Hippocampal formation (tissue), 2 donors: ENCODE data around the gene ERBB4.
A peak's percentile ranks its signal among the peaks of the same experiment; 100 is the strongest.
"Not testable (repeated sequence)": the region's sequence is repeated elsewhere in the genome, so short reads cannot be mapped to it uniquely, and the experiment has no call there.

Source experiments
- DNase-seq, 2 donors: peaks; one replicate each; lab custom pipeline; 2025; lab: John Stamatoyannopoulos, UW

Gene ERBB4

DNA sequence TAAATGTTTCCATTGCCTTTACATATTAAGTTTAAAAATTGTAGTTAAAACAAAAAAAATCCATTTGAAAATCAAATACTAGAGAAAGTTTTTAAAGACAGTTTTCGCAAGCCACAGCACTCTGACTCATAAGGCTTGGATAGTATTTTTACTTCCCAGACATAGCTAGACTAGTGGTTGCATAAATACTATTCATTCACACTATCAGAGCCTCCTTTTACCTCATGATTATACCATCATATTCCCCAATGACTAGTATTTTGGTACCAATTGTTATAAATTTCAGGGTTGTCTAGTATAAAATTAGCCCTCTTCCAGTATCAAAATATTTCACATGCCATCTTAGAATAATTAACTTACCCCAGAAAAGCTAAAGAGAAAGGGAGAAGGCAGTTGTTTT lies 393.5 kb downstream of the ERBB4 start:
- no peak for DNase-seq

DNA sequence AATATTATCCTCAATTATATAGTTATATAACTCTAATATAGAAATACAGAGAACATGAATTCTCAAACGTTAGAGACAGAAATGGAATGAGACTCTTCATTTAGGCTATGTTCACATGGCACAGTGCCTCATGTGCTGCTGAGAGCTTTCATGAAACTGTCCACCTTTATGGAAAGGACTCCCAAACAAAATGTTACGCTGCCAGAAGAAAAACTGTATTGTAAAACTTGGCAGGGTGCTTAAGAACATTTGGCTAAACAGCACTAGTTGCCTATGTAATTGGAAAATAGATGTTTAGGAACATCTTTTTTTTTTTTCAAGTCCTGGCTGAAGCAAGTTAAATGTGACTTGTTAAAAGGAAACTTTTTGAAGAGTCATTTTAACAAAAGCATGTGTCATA lies 396.0 kb downstream of the ERBB4 start:
- no peak for DNase-seq

DNA sequence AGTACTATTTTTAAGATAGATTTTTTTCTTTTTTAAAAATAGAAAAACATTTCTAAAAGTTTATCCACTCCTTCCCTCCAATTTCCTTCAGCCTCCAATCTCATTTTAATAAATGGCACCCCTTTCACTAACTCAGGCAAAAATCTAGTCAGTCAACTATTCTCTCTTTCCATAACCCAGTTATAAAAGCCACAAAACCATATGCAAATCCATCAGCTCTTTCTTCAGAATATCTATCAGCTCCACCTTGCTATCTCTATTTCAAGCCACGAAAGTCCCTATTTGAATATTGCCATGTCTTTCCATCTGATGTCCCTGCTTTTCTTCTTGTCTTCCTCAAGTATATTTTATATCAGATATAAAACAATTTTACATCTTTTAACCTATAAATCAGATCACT lies 397.1 kb downstream of the ERBB4 start:
- DNase-seq = no peak

DNA sequence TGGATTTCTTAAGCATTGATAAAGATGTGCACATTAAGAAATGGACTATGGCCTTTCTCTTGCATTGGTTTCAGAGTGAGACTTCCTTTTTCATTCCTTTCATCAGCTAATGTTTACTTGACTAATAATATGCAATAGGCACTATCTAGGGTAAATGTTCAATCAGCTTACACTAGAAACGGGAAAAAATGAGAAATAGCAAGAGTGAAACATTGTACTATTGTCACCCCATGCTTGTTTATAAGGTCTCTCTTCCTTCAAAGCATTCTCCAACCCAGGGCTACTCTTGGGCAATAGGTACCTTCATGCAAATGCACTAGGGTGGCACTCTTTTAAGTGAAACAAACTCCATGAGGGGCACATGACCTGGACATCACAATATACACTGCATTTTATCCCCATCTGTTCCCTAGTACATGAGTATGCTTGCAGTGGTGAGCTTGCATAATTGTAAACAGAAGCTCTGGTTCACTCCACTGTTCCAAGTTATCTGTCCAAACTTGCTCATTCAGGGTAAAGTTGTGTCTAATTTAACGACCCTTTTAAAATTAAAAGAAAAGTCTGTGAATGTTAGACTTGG lies 402.3 kb downstream of the ERBB4 start:
- DNase-seq = no peak

DNA sequence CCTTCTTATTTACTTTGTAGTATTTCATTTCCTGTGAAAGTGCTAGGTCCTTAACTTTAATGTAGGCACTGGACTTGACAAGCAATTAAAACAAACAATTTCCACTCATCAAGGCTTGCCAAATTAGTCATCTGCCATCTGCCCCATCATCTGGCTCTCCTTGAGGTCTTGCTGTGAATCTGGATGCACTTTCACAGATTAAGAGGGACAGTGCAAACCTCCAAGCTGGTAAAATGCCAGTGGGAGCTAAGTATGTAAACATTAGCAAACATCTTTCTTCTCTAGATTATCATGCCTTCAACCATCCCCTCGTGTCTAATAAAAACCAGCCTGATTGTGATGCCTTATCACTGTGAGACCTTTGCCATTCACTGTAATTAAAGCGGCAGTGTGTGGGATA lies 402.9 kb downstream of the ERBB4 start:
- DNase-seq = no peak

DNA sequence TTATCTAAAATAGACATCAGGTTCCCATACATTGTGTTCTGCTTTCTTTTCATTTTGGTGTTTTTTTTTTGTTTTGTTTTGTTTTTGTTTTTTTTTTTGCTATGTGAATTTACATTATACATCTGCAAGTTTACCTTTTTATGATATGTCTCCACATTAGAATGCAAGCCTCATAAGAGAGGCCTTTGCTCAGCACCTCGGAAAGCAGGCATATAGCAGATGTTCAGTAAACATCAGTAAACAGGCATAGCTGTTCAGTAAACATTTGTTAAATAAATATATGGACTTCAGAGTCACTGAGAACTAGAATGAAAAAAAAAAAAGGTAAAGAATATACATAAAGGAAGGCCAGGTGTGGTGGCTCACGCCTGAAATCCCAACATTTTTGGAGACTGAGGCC lies 405.3 kb downstream of the ERBB4 start:
- no peak for DNase-seq

DNA sequence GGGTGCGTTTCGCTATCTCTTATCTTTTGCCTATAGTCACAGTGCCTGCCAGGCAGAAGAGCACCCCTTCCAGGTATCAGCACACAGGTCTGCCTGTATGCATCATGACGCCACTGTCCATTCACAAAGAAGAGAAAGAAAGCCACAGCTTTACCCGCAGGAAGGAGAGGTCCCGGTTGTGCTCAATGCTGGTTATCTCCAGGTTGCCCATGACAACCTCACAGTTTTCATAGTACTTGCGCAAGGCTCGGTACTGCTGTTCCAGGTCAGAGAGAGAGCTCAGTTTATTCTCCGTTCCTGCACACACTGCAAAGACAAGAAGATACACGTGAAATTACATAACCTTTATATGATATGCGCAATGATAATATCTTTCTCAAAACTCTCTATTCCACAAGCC lies 414.0 kb downstream of the ERBB4 start:
- DNase-seq = no peak

DNA sequence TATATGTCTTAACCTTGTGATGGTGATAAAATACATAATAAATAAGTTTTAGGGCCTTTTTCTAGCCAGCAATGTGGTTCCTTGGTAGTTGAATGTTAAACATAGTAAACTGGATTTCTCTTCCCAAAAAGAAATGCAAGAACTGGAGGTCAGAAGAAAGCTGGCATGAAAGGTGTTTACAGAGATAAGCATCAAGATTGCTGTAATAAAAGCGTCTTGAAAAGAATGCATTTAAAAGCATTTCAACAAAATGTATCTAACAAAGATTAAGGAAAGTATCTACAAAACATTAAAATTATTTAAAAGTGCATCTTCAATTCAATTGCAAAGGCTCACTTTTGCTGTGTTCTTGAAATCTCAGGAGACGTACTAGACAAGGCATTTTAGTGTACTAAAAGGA lies 419.0 kb downstream of the ERBB4 start:
- DNase-seq = no peak

DNA sequence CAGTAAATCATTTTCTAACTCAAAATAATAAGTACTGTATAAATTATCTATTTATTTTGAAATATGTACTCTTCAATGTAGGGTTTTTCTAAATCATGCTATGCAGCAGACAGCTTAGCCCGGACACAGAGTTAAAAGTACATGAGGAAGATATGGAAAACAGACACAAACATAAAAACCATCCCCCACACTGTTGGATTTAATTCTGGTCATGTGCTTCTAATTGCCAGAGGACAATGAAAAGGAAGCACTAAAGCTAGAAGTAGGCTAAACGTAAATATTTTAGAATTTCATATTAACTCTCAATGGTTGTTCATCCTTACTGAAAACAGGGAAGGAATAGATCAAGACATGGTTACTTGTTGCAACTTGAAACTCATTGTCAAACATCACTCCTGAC lies 420.7 kb downstream of the ERBB4 start:
- DNase-seq = no peak

DNA sequence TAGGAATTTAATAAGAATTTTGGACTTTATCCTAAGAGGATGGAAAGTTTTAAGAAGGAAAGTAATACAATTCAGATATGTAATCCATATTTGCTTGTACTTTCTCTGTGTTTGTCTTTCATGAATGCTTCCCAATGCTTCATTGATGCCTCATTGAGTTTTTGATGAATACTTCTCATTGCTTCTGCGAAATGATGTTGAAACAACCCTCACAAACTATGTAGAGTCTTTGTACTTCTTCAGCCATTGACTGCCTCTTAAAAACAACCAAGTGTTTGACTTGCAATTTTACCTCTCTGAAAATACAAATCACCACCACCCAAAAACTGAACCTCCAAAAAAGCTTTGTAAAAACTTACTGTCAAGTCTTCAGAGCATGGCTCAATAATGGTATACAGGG lies 424.1 kb downstream of the ERBB4 start:
- no peak for DNase-seq

DNA sequence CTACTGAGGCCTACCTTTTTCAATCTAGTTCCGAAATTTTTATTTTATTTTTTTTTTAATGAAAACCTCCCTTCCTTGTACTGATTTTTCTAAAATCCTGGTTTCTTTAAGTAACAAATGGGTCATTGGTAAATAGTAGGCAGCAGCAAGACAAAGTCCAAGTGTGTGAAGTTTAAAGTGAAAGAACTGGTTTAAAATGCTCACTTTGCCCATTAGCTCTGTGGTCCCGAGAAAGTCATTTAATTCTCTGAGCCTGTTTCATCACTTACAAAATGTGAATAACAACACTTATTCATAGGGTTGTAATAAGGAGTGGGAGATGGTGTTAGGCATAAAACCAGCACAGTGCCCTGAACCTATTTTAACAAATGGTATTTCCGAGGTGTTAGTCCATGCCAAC lies 426.2 kb downstream of the ERBB4 start:
- no peak for DNase-seq

DNA sequence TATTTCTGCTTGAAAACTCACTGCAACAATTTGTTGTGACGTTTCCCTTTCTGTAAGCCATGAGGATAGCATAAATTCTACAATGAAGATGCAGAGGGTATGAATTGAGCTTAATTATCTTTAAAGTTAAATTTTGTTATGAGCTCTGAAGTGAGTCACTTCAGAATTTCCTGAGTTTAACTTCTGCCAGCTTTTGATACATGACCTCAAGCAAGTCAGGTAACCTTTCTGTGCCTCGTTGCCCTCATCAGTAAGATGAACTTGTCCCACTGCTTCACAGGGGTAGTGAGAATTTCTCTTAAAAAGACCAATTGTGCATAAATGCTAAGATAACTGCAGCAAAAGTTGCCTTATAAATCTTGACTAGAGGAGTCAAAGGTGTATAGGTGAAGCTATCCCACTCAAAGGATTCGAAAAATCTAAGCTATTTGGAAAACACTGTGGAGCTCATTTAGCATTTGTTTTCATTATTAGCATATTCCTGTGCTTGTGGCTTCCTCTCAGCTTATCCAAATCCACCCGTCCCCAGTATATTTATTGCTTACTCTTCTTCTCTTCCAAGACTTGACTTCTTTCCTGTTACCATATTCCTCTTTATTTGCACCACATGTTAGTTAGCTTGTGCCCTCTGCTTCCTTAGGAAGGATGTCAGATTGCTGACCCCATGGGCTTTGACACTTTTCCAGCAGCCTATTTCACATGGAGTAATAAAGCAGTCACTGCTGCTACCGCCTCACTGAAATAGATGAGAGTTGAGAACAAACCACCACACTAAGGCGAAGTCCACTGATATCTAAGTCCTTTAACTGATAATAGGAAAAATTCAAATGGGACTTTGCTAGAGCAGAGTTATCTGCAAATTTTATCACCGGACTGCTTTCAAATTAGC lies 428.6 kb downstream of the ERBB4 start:
- no peak for DNase-seq

DNA sequence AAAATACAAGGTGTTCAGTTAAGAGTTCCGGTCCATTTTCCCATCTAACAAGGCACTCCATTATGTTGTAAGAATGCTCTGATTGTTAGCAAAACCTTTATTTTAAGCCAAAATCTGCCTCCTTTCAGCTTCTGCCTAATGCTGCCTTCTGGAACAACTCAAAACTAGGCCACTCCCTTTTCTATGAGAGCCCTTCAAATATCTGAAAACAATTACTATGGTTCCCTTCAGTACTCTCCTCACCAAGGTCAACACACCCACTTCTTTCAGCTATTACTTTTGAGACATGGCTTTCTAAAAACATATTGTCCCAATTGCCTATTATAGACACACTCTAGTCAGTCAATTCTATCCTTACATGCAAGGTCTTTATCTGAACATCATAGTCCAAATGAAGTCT lies 429.4 kb downstream of the ERBB4 start:
- DNase-seq = peak in 1 of 2 donors; percentile 25

DNA sequence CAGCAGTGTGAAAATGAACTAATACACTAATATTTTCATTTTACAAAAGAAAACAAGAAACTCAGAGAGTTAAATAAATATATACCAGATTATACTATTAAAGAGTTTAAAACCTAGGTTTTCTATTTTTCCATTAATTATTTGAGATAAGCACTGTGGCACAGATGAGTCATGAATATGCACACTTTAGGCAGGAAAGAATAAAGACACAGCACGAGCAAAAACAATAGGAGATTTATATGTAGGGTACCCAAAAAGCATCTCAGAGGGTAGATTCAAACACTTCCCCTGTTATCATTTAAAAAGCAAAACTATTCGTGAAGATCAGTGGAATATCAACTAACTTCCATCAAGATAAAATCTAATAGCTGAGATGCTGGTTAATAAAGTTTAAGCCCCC lies 430.6 kb downstream of the ERBB4 start:
- DNase-seq = no peak

DNA sequence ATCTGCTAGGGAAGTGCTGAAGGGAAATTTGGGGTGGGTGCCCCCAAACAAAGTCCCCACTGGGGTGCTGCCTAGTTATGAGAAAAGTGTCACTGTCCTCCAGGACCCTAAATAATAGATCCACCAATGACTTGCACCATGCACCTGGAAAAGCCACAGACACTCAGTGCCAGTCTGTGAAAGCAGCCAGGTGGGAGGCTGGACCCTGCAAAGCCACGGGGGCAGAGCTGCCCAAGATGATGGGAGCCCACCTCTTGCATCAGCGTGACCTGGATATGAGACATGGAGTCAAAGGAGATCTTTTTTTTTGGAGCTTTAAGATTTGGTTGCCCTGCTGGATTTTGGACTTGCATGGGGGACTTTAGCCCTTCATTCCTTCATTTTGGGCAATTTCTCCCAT lies 431.6 kb downstream of the ERBB4 start:
- DNase-seq = no peak

DNA sequence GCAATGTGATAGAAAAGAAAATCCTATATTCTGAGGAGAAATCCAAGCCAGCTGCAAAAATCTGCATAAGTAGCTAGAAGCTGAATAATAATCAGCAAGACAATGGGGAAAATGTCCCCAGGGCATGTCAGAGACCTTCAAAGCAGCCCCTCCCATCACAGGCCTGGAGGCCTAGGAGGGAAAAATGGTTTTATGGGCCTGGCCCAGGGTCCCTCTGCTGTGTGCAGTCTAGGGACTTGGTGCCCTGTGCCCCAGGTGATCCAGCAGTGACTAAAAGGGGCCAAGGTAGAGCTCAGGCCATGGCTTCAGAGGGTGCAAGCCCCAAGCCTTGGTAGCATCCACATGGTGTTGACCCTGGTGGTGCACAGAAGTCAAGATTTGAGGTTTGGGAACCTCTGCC lies 432.1 kb downstream of the ERBB4 start:
- DNase-seq = not testable (repeated sequence)

DNA sequence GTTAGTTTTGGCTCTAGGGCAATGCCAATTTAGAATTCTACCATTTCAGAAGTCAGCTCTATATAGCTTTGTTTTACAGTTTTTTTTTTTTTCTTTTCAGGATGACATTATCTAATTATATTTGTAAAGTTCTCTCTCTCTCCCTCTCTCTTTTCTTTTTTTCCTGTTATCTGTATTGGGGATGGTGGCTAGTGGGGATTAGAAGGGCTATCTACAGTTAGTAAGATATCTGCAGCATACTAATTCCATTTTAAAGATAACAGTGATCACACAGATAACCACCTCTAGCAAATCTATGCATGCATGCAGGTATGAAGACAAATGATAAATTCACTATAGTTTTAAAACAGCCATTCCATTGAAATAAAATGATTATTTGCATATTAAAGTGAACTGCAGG lies 438.9 kb downstream of the ERBB4 start:
- no peak for DNase-seq

DNA sequence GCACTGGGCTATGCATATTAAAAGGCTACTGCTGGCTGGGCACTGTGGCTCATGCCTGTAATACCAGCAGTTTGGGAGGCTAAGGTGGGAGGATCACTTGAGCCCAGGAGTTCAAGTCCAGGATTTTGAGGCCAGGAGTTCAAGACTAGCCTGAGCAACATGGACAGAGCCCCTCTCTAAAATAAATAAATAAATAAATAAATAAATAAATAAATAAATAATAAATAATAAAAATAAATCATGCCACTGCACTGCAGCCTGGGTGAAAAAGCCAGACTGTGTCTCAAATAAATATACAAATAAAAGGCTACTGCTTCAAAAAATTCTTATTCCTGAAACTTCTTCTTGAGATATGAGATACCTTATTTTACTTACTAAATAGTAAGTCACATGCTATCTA lies 439.6 kb downstream of the ERBB4 start:
- DNase-seq = no peak

DNA sequence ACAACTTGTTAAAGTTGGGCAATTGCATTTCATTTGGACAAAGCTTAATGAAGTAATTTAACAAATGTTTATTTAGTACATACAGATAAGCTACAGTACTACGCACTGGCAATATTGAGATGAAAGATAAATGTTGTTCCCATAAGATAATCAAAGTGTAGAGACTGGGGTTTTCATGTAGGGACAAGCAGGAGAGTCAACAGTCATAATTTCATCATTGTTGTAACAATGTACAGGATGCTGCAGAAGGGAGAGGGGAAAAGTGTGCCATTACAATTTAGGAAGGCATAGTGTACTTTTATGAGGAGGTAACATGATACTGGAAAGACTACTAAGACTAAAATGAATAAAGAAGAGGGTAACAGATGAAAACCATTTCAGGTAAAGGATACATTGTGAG lies 441.6 kb downstream of the ERBB4 start:
- DNase-seq = no peak

DNA sequence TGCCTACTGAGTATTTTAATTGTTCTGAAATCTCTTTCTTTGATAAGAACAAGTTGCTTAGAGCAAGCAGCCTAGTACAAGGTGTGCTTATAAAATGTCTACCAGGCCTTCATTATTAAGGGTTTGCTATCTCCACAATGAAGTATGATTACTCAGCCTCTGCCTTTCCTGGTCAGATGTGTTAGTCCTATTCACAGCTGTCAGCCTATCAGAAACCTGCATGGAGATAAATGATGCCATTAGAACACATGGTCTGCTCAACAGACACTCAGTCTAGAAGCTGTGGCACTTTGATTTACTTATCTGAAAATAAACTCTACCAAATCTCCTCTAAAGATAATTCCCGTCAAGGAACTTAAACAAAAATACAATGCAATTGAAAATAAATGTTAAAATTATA lies 448.7 kb downstream of the ERBB4 start:
- no peak for DNase-seq

DNA sequence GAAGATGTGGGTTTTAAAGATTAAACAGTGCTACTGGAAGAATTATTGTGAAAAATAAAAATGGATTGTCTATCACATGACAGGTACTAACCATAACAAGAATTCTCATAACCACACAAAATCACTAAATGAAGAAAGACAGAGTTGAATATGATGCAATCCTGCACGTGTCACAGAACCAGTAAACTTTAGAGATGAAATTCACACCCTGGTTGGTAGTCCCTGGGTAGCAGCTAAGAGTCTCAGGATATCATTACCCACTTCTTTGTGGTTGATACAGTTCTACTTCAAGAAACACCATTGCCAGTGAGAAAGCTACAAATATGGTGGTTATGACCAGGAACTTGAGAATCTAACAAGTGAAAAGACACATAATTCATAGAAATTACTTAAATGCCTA lies 450.2 kb downstream of the ERBB4 start:
- no peak for DNase-seq

DNA sequence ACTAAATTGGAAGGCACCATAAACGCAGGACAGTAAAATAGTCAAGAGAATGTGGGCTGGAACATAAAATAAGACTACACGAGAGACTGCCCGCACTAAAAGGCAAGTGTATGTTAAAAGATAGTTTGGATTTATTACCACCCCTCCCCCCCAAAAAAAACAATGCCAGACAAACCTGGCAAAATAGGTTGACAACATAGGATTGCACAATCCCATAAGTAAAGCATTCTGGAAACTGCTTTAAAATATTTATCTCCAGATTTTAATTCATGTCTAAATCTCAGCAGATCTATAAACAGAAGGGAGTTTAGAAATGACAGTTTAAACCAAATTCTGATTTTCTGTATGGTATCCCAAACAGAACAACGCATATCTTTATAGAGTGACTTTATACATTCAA lies 455.1 kb downstream of the ERBB4 start:
- DNase-seq = no peak

DNA sequence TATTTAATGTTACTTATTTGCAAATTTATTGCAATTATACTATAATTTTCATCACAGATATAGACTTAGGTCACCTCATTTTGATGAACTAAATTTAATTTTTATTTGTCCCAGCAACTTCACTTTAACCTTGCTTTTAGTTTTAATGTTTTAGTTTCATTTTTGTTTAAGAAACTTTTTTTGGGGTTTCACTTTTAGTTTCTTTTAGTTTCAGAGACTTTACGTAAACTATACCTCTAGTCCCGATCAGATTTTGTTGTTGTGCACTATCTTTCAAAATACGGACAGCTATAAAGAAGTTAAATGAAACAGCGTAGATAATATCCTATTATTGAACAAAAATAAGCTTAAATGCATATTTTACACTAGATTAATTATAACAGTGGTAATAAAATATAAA lies 460.5 kb downstream of the ERBB4 start:
- DNase-seq = no peak

DNA sequence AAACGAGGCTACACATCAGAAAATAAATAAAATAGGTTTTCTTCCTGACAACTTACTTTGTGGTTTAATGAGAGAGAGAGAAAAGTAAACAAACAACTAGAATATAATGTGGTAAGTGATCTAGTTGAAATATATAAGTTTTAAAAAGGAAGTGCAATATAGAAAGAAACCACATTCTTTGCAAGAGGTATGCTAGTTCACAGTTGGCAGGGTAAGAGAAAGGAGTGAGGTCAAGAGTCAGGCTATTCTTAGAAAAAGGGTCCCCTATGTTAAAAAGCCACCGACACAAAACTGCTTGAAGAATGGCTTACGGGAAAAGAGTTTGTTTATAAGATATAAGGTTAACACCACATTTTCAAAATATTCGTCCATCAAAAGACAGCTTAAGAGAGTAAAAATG lies 462.1 kb downstream of the ERBB4 start:
- DNase-seq = no peak
